ENCODE data around the gene CDC45. TPM values are rescaled to one million over a fixed set of nuclear protein-coding genes. Genes with fewer than 3 reads are reported as not detected.
"Not testable (repeated sequence)": the region's sequence is repeated elsewhere in the genome, so short reads cannot be mapped to it uniquely, and the experiment has no call there.

The CDC45 gene
- 4.9 TPM for polyA plus RNA-seq (ENCODE audit: insufficient read length)

DNA sequence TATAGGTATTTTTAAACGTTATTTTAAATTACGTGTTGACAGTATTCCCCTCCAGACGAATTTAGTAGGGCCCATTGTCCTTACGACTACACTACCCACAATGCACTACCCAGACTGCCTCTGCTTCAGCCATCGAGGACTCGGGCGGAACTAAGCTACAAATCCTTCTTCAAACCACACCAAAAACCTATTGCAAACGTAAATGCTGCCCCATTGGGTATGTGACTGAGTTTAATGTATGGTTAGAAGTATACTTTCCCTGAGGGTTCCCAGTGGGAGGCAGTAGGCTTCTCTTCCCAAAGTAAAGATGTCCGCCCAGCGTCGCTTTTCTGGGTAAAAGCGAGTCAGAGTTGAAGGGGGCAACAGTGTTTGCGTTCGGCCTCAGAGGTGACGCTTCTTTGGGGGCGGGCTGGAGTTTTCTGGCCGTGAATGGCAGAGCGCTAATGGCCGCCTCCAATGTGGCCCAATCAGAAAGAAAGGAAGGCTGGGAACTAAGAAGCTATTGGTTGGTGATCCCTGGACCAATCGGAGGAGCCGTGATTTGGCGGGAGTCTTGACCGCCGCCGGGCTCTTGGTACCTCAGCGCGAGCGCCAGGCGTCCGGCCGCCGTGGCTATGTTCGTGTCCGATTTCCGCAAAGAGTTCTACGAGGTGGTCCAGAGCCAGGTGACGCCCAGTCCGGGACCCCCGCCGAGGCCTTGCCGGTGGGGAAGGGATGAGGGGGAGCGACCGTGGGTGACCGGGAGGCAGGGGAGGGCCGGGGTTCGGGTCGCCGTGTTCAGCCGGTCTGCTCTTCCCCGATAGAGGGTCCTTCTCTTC is at the start of gene CDC45:
Gene CDC45 (plus strand): TSS at position 566 of the 818 bp plus-strand sequence. CDS start 49 bp downstream, at position 615.
- peak; percentile 97 for DNase-seq (ENCODE audit: low read depth)

GRCh38 chr22:19429950-19430889 is 49.5 kb upstream of the CDC45 start:
- no peak for DNase-seq (ENCODE audit: low read depth)

DNA sequence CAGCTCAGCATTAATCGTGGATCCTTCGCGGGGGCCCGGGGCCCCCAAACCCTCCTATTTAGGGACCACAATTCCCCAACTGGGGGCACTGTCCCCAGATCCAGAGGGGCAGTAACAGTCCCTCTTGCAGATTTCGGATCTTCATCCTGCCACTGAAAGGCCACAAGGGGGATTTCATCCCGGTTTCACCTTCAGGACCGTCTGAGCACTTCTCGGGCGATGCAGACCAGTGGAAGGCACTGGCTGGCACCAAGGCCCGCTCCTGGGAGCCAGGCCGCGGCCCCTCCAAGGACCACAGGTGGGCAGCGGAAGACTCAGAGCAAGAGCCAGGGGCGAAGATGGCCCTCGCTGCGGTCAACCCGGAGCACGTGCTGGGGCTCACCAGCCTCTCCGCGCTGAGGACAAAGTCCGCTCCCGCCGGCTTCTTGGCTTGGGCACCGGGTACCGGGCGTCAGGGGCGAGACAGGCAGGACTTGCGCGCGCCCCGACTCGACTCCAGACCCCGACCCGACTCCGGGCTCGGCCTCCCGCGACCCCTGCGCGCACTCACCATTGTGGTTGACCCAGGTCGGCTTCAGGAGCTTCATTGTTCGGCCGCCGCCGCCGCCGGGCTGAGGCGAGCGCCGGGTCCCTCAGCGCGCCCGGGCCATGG is 48.7 kb upstream of the CDC45 start:
- no peak for DNase-seq (ENCODE audit: low read depth)

DNA sequence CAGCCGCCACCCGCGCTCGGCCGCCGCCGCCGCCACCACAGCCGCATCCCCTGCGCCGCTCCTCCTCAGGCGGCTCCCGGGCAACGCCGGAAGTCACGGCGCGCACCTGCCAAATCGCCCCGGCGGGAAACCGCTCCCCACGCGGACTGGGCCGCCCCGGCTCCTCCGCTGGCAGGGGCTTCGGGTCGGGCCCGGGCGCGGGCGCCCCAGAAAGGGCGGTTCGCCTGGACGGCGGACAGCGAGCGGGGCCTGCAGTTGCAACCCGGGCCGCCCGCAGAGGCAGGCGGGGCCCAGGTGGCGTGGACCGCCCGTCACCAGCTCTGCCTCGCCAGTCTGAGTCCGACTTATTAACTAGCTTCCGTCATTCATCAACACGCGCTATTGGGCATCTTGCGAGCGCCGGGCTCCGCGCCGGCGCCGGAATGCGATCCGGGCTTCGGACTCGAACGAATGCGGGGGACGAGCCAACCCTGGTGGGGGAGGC is 48.0 kb upstream of the CDC45 start, which contains the start of gene HIRA:
Gene HIRA (minus strand): TSS at position 85 of the 484 bp plus-strand sequence. CDS start 257 bp downstream, outside the sequence.
- no peak for DNase-seq (ENCODE audit: low read depth)

DNA sequence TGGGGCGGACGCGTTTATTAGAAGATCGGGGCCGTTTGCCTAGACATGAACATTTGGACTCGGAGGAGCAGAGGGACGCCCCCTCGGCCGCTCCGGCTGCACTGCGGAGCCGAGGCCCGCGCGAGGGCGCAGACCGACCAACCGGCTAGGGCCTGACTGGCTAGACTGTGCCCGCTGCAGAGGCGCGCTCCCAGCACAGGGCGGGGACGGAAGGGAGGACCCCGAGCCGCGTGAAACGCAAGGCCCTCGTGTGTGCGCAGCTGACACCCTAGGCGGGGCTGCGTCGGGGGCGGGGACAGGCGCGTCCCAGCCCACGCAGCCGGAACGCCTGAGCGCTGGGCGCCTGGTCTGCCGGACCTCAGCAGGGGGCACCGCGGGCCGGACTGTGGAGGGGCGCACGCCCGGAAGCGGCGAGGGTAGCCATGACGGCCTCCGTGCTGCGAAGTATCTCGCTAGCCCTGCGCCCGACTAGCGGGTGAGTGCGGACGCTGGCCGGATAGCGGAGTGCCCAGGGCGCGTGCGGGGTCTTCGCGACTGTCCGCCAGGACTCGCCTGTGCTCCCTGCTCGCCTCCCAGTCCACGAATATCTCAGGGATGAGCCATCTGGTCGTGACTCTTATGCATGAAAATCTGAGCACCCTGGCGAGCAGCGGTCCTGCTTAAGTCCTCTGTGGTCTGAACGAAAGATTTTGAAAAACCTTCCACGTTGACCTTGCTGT is 47.4 kb upstream of the CDC45 start, which contains the start of gene MRPL40:
Gene MRPL40 (plus strand): TSS at position 413 of the 719 bp plus-strand sequence. CDS start 10 bp downstream, at position 423.
- DNase-seq (ENCODE audit: low read depth) = peak; percentile 73

DNA sequence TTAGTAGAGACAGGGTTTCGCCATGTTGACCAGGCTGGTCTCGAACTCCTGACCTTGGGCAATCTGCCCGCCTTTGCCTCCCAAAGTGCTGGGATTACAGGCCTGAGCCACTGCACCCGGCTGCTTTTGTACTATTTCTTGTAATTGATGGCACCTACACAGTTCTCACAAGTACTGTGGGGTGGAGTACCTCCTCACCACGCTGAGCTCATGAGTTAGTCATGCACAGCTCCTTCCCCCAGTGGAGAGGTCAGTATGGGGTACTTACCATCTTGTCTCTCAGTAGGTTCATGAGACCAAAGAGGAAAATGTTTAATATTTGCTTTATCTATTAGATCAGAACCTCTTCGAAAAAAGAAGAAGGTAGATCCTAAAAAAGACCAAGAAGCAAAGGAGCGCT is 45.3 kb upstream of the CDC45 start:
- DNase-seq (ENCODE audit: low read depth) = no peak

DNA sequence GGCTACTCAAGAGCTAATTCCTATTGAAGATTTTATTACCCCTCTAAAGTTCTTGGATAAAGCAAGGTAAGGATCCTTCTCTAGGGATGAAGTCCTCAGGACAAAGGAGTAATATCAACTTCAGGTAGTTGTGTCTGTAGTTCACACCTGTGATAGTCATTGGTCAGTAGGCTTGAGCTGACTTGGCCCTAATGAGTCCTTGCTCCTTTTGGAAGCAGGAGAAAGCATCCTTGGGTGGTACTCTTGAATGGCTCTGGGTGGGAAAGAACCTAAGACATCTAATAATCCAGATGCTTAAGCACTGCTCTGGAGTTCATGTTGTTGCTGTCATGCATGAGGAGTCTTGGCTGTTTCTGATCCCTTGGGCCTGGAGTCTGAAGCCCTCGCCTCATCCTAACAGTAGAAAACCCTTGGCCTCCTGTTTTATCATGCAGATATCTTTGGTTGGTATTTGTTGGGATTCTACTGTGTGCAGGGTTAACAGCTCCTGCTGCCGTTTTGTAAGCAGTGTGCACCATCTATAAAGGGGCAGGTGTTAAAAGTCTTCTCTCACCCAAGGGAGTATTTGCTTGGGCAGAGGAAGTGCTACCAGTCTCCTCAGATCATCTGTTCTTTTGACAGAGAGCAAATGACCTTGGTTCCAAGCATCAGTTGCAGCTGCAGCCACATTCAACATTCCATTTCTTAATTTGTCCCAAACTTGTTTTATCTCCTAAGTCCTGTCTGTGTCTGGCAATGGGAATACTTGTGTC is 44.7 kb upstream of the CDC45 start:
- DNase-seq (ENCODE audit: low read depth) = no peak

DNA sequence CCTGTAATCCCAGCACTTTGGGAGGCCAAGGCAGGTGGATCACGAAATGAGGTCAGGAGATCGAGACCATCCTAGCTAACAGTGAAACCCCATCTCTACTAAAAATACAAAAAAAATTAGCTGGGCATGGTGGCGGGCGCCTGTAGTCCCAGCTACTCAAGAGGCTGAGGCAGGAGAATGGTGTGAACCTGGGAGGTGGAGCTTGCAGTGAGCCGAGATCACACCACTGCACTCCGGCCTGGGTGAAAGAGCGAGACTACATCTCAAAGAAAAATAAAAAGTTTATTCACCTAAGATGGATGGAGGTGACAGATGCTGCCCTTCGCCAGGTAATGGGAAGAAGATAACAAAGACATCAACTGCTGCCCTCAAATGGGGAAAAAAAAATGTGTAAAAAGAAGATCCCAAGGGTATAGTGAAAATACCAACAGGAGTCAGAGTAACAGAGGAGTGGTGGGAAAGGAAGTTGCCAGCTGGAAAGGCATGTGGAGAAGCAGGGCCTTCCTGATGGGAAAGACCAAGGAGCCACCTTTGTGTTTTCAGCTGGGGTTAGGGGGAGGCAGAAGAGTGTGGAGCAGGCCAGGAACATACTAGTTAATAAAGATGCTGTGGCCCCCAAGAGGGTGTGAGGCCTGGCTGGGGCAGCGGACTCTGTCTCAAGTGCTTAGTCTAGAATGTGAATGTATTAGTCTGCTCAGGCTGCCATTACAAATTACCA is 43.1 kb upstream of the CDC45 start:
- DNase-seq (ENCODE audit: low read depth) = not testable (repeated sequence)

DNA sequence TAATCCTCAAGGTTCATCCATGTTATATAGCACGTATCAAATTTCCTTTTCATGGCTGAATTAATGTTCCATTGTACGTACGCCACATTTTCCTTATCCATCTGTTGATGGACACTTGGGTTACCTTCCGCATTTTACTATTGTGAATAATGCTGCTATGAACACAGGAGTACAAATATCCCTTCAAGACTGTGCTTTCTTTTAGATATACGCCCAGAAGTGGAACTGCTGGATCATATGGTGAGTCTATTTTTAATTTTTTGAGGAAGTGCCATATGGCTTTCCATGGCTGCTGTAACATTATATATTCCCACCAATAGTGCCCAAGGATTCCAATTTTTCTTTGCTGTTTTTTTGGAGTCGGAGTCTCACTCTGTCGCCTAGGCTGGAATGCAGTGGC is 41.4 kb upstream of the CDC45 start:
- no peak for DNase-seq (ENCODE audit: low read depth)

- no peak for DNase-seq (ENCODE audit: low read depth)
Observed at GRCh38 chr22:19440411-19441195, 39.1 kb upstream of the CDC45 start.

DNA sequence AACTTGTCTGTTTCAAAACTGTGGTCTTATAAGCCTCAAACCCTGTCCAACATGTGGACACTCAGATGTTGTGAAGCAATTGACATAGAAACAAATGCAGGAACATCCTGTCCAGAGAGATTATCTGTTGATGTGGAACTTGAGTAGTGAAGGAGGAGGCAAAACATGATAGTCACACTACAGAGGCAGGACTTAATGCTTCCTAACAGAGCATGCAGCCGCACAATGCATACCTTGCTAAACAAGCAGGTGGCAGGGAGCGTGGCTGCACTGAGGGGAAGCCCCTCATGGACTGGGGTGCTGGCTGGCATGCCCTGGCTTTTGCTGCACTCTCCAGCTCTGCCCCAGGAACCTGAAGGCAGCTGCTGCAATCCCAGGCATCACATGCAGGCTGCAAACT is 37.6 kb upstream of the CDC45 start:
- DNase-seq (ENCODE audit: low read depth) = no peak

DNA sequence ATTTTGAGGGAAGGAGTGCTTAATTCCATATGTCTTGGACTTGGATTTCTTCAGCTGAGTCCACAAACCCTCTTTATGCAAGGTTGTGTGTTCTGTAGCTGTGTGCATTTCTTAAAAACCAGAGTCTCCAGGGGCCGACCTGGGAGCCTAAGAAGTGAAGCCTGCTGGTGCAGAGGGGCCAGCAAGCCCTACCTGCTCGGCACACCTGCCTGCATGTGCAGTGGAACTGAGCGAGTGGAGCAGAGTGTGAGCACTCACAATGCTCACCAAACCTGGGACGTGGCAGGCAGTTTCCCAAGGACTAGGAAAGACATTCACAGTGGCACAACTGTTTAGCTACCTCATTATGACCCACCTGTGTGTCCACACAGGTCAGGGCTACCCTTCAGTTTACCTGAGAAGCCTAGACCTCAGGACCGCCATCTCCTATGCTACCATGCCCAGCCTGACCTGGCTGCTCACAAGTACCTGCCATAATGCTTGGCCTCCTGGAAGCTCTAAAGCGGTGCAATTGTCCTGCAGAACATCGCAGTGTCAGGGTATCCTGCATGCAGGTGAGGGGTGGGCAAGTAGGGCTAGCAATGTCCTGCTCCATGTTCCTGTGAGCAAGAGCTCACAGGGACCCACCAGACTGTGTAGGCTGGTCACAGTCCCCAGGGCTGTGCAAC is 36.0 kb upstream of the CDC45 start:
- no peak for DNase-seq (ENCODE audit: low read depth)

DNA sequence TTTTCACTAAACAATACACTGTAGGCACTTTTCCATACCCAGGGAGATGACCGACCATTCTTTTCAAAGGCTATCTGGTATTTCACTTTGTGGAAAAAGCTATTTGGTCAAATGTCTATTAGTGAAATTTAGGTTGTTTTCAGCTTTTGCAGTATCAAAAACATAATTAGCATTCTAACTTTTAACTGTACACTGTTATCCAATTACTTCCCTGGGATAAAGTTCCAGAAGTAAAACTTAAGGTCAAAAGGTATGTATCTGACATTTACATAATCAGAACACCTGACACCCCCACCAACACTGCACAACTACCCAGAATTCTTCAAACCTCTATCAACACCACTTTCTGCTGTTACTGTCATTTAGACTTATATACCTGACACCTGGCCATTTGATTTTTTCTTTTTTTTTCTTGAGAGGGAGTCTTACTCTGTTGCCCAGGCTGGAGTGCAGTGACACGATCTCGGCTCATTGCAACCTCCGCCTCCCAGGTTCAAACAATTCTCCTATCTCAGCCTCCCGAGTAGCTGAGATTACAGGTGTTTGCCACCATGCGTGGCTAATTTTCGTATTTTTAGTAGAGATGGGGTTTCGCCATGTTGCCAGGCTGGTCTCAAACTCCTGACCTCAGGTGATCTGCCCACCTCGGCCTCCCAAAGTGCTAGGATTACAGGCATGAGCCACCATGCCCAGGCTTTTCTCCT is 34.3 kb upstream of the CDC45 start:
- DNase-seq (ENCODE audit: low read depth) = not testable (repeated sequence)

DNA sequence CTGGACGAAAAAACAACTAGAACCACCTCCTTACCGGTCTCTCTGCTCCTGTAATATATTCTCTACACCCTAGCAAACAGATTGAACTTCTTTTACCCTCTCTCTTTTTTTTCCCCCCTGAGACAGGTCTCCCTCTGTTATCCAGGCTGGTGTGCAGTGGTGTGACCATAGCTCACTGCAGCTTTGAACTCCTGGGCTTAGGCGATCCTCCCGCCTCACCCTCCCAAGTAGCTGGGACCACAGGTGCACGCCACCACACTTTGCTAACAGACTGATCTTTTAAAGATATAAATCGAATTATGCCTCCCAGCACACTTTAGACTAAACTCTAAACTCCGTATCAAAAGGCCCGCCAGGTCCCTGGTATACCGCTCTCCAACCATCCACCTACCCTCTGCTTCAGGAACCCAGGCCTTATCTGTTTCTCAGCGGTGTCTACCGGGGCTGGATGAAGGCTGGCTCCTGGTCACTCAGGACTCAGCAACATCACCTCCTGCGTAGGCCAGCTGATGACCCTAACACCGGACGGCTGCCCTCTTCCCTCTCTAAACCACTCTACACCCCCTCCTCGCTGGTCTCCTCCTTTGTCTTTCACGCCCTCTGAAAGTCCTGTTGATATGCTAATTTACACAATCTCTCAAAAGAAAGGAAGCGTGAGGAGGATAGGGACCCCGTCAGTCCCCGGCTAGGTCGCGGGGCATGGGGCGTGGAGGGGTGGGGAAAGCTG is 33.0 kb upstream of the CDC45 start:
- DNase-seq (ENCODE audit: low read depth) = no peak

DNA sequence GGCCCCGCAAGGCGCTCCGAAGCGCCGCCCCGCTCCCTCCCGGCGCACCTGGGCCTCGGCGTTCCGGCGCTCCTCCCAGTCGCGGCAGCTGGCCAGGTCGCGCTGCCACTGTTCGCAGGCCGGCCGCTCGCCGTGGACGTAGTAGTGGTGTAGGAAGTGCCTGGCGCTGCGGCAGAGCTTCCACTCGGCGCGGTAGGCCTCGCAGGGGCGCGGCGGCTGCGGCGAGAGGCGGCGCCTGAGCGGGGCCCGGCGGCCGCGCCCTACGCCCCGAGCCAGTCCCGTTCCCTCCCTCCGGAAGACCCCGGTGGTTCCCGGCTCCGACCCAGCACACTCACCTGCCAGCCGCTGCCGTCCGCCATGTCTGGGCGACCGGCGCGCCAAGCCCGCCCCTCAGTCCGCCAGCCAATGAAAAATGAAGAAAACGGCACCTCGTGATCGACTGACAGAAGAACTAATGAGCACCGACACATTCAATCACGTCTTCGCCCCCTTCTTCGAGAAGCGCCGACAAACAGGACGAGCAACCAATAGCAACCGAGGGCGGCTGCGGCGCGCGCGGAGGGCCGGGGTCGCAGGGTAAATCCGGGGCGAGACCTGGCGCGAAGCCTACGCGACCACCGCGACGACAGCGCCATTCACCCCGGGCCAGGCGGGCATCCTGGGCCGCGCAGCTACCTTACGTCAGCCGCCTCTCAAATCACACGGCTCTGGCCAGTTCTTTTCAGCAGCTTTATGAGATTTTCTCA is 32.2 kb upstream of the CDC45 start, which contains the start of gene C22orf39:
Gene C22orf39 (minus strand): TSS at position 382 of the 746 bp plus-strand sequence. CDS start 23 bp downstream, at position 359.
- peak; percentile 90 for DNase-seq (ENCODE audit: low read depth)

DNA sequence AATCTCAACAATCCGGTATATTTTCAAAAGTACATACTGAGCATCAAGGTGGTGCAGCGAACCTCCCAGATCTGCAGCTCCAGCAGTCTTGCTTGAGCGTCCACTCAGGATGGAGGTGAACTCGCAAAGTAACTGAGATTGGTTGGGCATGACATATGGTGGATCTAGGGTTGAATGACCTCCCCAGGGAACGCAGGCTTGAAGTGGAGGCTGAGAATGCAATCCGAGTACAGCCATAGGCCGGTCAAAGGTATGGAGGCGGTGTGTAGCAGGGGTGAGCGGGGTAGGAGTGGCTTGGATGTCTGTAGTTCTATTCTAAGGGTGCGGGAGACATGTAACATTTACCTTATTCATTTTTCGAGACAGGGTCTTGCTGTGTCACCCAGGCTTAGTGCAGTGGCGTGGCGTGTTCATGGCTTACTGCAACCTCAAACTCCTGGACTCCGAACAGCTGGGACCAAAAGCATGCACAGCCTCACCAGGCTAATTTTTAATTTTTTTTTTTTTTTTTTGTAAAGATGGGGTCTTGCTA is 31.6 kb upstream of the CDC45 start:
- no peak for DNase-seq (ENCODE audit: low read depth)

All from forelimb muscle (tissue), 1 donor.